Jurkat, Clone E6-1 (cell line): Measurements from ENCODE around the gene DNAAF6. TPM values are rescaled to one million over a fixed set of nuclear protein-coding genes. Genes with fewer than 3 reads are reported as not detected.
A peak's percentile ranks its signal among the peaks of the same experiment; 100 is the strongest.
"Not testable (repeated sequence)": the region's sequence is repeated elsewhere in the genome, so short reads cannot be mapped to it uniquely, and the experiment has no call there.

ENCODE experiments used
- DNase-seq: peaks from one replicate; pipeline ENCODE4 v3.0.0-alpha.2; 2011; ENCODE audit warnings: low read depth, low spot score
- H3K4me3 ChIP-seq: 2 replicates; pipeline ENCODE4 v1.5.1; 2011; ENCODE audit warnings: mild to moderate bottlenecking, low read length, control low read depth, moderate library complexity
- polyA plus RNA-seq: library from polyadenylated mRNA; unstranded; fragments of >200 nt; gene quantifications from one replicate; pipeline ENCODE4 v1.2.1, GENCODE V29; 2012; ENCODE audit warnings: missing spikeins; ENCODE audit not compliant: insufficient read length, insufficient read depth

The DNAAF6 gene
- not detected for polyA plus RNA-seq

DNA sequence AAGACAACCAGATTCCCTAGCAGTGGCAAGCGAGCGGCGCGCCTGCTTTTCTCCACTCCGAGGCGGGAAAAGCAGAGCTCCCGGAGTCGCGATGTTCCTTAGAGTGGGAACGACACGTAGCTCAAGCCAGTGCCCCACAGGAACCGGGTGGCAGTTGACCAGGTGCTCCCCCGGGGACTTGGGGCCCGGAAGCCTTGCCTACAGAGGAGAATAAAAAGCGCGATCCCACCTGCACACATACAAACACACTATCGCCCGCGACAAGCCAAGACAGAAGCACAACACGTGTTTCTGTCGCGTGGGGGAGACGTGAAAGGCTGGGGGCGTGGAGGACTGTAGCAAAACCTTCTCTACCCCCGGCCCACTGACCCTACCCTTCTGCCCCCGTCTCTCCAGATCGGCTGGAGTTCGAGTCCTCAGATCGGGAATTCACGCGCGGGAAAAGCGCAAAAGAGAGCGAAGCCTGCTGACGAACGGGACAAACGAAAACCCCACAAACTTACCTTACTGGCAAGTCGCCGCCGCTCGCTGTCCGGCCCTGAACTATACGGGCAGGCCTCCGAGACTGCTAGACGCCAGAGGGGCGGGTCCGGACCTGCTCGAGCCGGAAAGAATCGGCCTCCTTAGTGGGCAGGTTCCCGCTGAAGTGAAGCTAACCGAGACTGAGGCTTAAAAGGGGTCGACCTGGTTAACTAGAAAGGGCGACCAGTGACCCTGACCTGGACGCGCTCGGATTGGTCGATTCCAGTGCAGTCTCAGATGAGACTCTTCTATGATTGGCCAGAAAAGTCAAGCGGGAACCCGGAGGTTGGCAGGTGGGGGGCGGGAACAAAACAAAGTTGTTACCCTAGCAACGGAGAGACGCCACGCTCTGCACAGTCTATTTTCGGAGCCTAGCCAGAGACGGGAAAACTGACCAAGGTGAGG lies at the start of gene DNAAF6, which contains the start of gene NUP62CL:
Gene DNAAF6 (plus strand): TSS at position 842 of the 927 bp plus-strand sequence. CDS start 6,265 bp downstream, outside the sequence.
Gene NUP62CL (minus strand): TSS at position 664 of the 927 bp plus-strand sequence. CDS start 31,287 bp downstream, outside the sequence.
- H3K4me3 ChIP-seq: peak within 1 kb of the TSS; percentile 70
- peak; percentile 79 for DNase-seq

GRCh38 chrX:107157618-107158017 lies 48.8 kb upstream of the DNAAF6 start:
- not testable (repeated sequence) for H3K4me3 ChIP-seq, DNase-seq

DNA sequence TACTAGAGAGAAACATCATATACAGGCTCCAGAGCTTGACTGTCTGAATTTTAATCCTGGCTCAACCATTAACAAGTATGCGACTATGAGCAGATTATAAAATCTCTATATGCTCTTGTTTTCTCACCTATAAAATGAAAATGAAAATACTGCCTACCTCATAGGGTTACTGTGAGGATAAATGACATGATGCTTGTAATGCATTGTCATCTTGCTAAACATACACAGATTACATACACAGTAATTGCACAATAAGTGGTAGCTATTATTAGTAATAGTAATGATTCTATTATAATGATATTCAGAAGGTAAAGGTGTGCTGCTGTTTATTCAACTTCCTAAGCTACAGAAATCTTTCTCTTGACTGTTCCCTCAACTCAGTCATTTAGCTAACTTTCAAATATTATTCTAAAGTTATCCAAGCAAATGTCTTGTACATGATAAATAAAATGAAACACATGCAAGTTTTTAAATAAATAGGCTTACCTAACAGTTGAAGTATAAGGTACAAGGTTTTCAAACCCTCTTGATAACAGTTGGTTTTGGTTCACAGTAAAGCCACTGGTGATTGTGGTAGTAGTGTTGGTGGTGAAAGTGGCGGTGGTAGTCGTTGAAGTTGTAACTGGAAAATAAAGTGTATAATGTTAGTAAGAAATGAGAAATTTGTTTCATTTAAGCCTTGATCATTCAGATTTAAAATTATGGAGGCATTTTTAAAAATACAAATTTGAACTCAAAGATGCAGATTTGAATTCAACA lies 39.1 kb upstream of the DNAAF6 start:
- DNase-seq: no peak
- no peak overlapping the region for H3K4me3 ChIP-seq

DNA sequence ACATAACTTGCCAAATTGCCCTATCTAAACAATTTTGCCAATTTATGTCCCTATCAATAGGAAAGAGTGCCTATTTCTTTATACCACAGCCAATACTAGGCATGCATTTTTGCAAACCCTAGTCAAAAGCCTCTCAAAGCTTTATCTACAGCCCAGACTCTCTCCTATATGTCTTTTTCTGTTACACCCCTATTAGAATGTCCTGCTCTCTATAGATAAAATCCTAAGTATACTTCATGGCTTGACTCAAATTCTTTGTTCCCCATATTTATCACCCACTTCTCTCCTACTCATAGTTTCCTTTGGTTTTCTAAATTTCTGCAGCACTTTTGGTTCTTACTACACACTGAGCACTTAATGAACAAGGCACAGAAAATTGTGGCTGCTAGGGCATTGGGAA lies 38.2 kb upstream of the DNAAF6 start:
- H3K4me3 ChIP-seq: no peak overlapping the region
- no peak for DNase-seq

DNA sequence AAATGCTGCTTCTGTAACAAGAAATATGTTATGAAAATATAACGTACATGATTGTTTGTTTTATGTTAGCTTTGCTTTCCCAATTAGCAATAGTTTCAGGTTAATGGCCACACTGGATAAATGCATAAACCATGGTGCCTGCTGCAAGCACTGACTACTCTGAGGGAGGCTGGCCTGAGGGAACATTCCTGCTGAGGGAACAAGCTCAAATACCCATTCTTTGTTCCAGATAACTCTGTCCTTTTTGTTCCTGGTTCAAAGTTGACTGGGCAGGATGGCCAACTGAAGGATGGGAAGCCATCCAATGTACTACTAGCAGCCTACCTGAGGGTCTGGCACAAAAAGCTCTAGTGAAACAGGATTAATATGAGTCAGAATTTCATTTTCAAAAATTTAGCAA lies 37.7 kb upstream of the DNAAF6 start:
- H3K4me3 ChIP-seq: no peak overlapping the region
- DNase-seq: no peak

DNA sequence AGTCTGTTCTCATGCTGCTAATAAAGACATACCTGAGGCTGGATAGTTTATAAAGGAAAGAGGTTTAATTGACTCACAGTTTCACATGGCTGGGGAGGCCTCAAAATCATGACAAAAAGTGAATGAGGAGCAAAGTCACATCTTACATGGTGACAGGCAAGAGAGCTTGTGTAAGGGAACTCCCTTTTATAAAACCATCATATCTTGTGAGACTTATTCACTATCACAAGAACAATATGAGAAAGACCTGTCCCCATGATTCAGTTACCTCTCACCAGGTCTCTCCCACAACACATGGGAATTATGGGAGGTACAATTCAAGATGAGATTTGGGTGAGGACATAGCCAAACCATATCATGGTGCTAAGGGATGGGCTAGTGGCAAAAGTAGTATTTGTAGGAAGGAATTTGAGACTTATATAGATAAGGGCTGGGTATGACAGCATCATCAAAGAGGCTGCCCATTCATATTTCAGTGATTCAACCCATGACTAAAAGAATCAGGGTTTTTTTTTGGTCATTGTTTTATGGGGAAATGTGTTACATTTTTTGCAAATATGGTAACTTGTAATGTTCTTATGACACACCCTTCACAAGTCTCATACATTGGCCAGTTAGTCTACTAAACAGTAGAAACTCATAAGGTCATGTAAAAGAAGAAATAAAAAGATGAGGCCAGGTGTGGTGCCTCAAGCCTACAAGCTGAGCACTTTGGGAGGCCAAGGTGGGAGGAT lies 34.9 kb upstream of the DNAAF6 start:
- no peak for DNase-seq
- no peak overlapping the region for H3K4me3 ChIP-seq

GRCh38 chrX:107197319-107197718 lies 9.1 kb upstream of the DNAAF6 start:
- DNase-seq: no peak
- H3K4me3 ChIP-seq: no peak overlapping the region

- not testable (repeated sequence) for H3K4me3 ChIP-seq, DNase-seq
These were observed 8.3 kb upstream of the DNAAF6 start for GRCh38 chrX:107198074-107198473.

- no peak overlapping the region for H3K4me3 ChIP-seq
- DNase-seq: no peak
These were observed 6.9 kb upstream of the DNAAF6 start for GRCh38 chrX:107199491-107199890.

DNA sequence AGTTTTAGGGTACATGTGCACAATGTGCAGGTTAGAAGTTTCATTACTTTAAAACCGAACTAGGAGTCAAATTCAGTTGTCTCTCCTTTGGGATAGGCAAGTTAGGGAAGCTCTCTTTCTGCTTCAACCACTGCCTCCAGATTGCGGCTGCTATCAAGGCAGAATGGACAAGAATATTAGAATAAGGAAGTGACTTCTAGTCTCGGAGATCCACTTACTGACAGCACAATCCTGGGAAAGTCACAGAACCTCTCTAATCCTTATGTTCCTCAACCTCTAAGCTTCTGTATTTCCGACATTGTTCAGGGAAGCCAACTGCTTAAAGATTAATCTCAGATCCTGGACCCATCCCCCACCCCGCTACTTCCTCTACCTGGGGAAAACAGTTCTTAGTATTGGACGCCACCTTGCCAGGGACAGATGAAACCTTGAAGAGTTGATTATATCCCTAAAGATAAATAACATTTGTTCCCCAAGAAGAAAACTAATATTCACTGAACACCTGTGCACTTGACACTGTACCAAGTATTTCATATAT lies 2.3 kb upstream of the DNAAF6 start:
- H3K4me3 ChIP-seq: no peak overlapping the region
- no peak for DNase-seq

DNA sequence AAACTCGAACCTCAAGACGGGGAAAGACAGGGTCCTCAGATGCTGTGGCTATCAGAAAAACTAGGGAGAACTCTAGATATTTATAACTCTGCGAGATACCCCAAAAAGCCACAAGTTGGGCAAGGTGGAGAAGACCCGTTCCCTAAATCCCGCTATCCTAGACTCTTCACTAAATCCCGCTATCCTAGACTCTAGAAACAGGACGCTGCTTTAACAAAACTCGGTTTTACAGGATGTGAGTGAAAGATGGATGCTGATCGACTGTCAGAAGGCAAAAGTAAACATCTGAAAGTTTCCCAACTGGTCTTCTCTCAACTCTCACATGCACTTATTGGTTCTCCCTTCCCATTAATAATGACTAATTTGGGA lies 270 bp downstream of the DNAAF6 start:
- H3K4me3 ChIP-seq: peak overlapping the region; percentile 70
- no peak for DNase-seq

DNA sequence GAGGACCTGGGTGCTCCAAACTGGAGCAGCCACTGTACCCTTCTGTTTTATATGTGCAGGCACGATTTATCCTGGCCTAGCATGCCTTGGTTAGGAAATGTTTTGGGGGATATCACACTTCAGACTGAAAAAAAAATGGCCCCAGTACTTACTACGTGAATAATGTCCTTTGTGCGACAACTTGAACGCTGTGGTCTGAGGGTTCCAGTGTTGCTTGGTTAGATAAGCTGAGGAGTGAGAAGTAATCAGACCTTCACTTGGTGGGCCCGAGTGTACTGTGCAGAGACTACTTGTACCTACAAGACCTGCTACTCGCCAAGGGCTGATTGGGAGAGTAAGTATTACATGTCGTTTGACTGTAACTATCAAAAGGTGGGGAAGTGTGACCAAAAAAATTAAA lies 678 bp downstream of the DNAAF6 start:
- no peak overlapping the region for H3K4me3 ChIP-seq
- no peak for DNase-seq

- DNase-seq: no peak
- no peak overlapping the region for H3K4me3 ChIP-seq
These were observed 1.5 kb downstream of the DNAAF6 start for GRCh38 chrX:107207943-107208342.

DNA sequence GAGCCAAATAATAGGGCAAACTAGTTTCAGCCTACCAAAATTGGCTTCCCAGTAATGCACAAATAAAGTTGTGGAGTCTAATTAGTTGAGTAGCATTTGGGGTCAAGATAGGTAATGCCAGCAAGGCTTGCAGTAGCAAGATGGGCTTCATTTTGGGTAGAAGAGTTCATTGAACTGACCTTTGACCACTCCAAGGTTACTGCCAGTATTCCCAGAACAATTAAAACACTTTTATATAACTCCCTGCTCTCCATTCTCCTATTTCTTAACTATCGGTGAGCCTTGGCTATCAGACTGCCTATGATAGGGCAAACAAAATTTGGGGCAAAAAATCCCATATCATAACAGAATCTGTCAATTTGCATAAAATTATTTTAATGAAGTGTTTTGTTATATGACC lies 7.1 kb downstream of the DNAAF6 start:
- H3K4me3 ChIP-seq: no peak overlapping the region
- no peak for DNase-seq

DNA sequence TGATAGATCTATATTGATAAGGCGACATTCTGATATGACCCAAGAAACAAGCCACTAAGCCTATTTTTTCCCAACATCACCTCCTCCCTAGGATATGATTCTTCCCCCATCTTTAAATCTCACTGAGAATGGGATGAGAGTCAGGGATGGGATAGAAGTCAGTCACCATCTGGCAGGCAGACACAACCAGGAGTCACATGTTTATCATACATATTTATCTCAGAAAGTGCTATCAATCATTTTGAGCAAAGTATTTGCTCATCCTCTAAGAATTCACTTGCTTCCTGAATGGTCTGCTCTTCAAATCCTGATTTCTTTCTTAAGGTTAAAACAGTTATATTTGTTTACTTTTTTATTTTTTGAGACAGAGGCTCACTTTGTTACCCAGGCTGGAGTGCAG lies 20.3 kb downstream of the DNAAF6 start:
- H3K4me3 ChIP-seq: no peak overlapping the region
- DNase-seq: no peak

- no peak for DNase-seq
- no peak overlapping the region for H3K4me3 ChIP-seq
These were observed 21.5 kb downstream of the DNAAF6 start for GRCh38 chrX:107227780-107228485.

- no peak for DNase-seq
- no peak overlapping the region for H3K4me3 ChIP-seq
These were observed 22.0 kb downstream of the DNAAF6 start for GRCh38 chrX:107228486-107228819.

GRCh38 chrX:107272431-107272921 lies 66.1 kb downstream of the DNAAF6 start:
- no peak overlapping the region for H3K4me3 ChIP-seq
- no peak for DNase-seq

GRCh38 chrX:107273795-107274194 lies 67.4 kb downstream of the DNAAF6 start:
- no peak for DNase-seq
- H3K4me3 ChIP-seq: no peak overlapping the region
